HCT116 (cell line): ENCODE data around the gene CCDC120. TPM values are rescaled to one million over a fixed set of nuclear protein-coding genes. Genes with fewer than 3 reads are reported as not detected.

Experiments used
- ATAC-seq: fragments of 200-7000 bp; cut with Tn5 transposase; 2 replicates; pipeline ENCODE4 v1.9.1; 2020; ENCODE audit warnings: mild to moderate bottlenecking, moderate library complexity
- BruUV-seq: library from RNA; stranded (reverse); fragments of 400-500 nt; replicated peaks from 2 replicates; lab custom pipeline; 2021; lab: Mats Ljungman, UMichigan
- CTCF ChIA-PET: fragments of 300-600 bp; sonication (Branson Sonifier 250); formaldehyde crosslinking; loops from one replicate; lab custom pipeline; 2021; ENCODE audit warnings: antibody characterized with exemption; lab: Charles Lee
- POLR2A ChIA-PET: fragments of 300-600, 350-600 bp; sonication (Branson Sonifier 250); formaldehyde crosslinking; loops from one replicate; lab custom pipeline; 2021; ENCODE audit warnings: antibody characterized with exemption; lab: Charles Lee
- RAD21 ChIA-PET, 2 experiments: fragments of 300-600 bp; sonication (Branson Sonifier 250); formaldehyde crosslinking; loops; one replicate each; lab custom pipeline; 2023; ENCODE audit warnings: low total read pairs in 2 of 2; ENCODE audit not compliant: uncharacterized antibody in 2 of 2, unreplicated experiment in 2 of 2, low non-redundant PET in 1 of 2; lab: Charles Lee
- DNase-seq: peaks from one replicate; pipeline ENCODE4 v3.0.0-alpha.2; 2010; ENCODE audit warnings: low read depth, low spot score
- H2AFZ ChIP-seq: fragments of 200-600 bp; shearing (Covaris generic), sonication (generic); 2 replicates; pipeline ENCODE4 v1.6.1; 2017; ENCODE audit warnings: low read depth, mixed run types, mixed read lengths, antibody characterized with exemption, low read length; ENCODE audit not compliant: poor library complexity, severe bottlenecking
- H3K27ac ChIP-seq: 2 replicates; pipeline ENCODE4 v1.5.1; 2012; ENCODE audit warnings: low read depth, low read length
- H3K27me3 ChIP-seq: fragments of 200-600 bp; sonication (generic); 2 replicates; pipeline ENCODE4 v1.6.1; 2016; ENCODE audit warnings: mixed run types, low read length, mixed read lengths; ENCODE audit not compliant: insufficient read depth
- H3K36me3 ChIP-seq, 2 experiments: fragments of 200-500 bp in 1 of 2; fragments of 200-600 bp in 1 of 2; sonication (Bioruptor generic) in 1 of 2; sonication (generic) in 1 of 2; 2 replicates each; pipeline versions ENCODE4 v1.5.1 to v1.6.1; 2014 to 2016; ENCODE audit warnings: low read length in 2 of 2, inconsistent platforms in 1 of 2, mixed read lengths in 1 of 2, mixed run types in 1 of 2; ENCODE audit not compliant: insufficient read depth in 2 of 2, control insufficient read depth in 1 of 2
- H3K4me1 ChIP-seq, 2 experiments: fragments of 200-600 bp in 1 of 2; sonication (generic) in 1 of 2; 2 replicates each; pipeline versions ENCODE4 v1.5.1 to v1.6.1; 2012 to 2017; ENCODE audit warnings: low read length in 2 of 2, inconsistent platforms in 1 of 2, mild to moderate bottlenecking in 1 of 2, mixed read lengths in 1 of 2, mixed run types in 1 of 2, moderate library complexity in 1 of 2; ENCODE audit not compliant: insufficient read depth in 2 of 2, control insufficient read depth in 1 of 2
- H3K4me2 ChIP-seq: fragments of 200-600 bp; sonication (generic); 2 replicates; pipeline ENCODE4 v1.6.1; 2017; ENCODE audit warnings: mixed run types, low read length, mixed read lengths
- H3K4me3 ChIP-seq, 2 experiments: fragments of 200-600 bp in 1 of 2; sonication (generic) in 1 of 2; replicated peaks in 1 of 2; 2 replicates each; pipeline ENCODE4 v1.5.1; 2011 to 2016; ENCODE audit warnings: low read length in 2 of 2, control low read depth in 1 of 2, low read depth in 1 of 2, mild to moderate bottlenecking in 1 of 2, mixed read lengths in 1 of 2, mixed run types in 1 of 2
- H3K79me2 ChIP-seq: fragments of 200-600 bp; sonication (generic); 2 replicates; pipeline ENCODE4 v1.6.1; 2017; ENCODE audit warnings: mild to moderate bottlenecking, mixed run types, low read length, moderate library complexity, mixed read lengths; ENCODE audit not compliant: insufficient read depth
- H3K9ac ChIP-seq: fragments of 200-600 bp; sonication (generic); 2 replicates; pipeline ENCODE4 v1.6.1; 2016; ENCODE audit warnings: low read length, mixed read lengths
- H3K9me2 ChIP-seq: fragments of 200-600 bp; sonication (generic), shearing (Covaris generic); 2 replicates; pipeline ENCODE4 v1.6.1; 2017; ENCODE audit warnings: mixed run types, mild to moderate bottlenecking, moderate library complexity; ENCODE audit not compliant: insufficient read depth
- H3K9me3 ChIP-seq, 2 experiments: fragments of 200-500 bp in 1 of 2; fragments of 200-600 bp in 1 of 2; sonication (Bioruptor generic) in 1 of 2; sonication (generic) in 1 of 2; 2 replicates each; pipeline ENCODE4 v1.6.1; 2014 to 2017; ENCODE audit warnings: low read length in 2 of 2, mixed read lengths in 2 of 2, inconsistent platforms in 1 of 2, low read depth in 1 of 2, mild to moderate bottlenecking in 1 of 2, mixed run types in 1 of 2, moderate library complexity in 1 of 2; ENCODE audit not compliant: control insufficient read depth in 1 of 2, insufficient read depth in 1 of 2
- H4K20me1 ChIP-seq: fragments of 200-600 bp; sonication (generic), shearing (Covaris generic); 2 replicates; pipeline ENCODE4 v1.6.1; 2017; ENCODE audit warnings: mixed run types, mild to moderate bottlenecking, moderate library complexity; ENCODE audit not compliant: insufficient read depth
- CBX3 ChIP-seq: IDR thresholded peaks from 2 replicates; pipeline ENCODE4 v1.6.1; 2012; ENCODE audit warnings: low read depth
- FOSL1 ChIP-seq: IDR thresholded peaks from 2 replicates; pipeline ENCODE4 v1.6.1; 2012; ENCODE audit warnings: low read depth
- JUND ChIP-seq: IDR thresholded peaks from 2 replicates; pipeline ENCODE4 v1.6.1; 2012
- POLR2AphosphoS5 ChIP-seq: IDR thresholded peaks from 2 replicates; pipeline ENCODE4 v1.6.1; 2011; ENCODE audit warnings: mild to moderate bottlenecking, low read depth, low read length, moderate library complexity
- REST ChIP-seq: IDR thresholded peaks from 2 replicates; pipeline ENCODE4 v1.6.1; 2012; ENCODE audit warnings: low read depth
- SP1 ChIP-seq: IDR thresholded peaks from 2 replicates; pipeline ENCODE4 v1.6.1; 2012; ENCODE audit warnings: low read depth
- ZNF274 ChIP-seq: fragments of 200-500 bp; sonication (Bioruptor generic); IDR thresholded peaks from 2 replicates; pipeline ENCODE4 v1.6.1; 2014; ENCODE audit warnings: mild to moderate bottlenecking, low read depth, low read length, inconsistent platforms
- intact Hi-C: fragments of 100-400 bp; cut with micrococcal nuclease; formaldehyde crosslinking; loops from 2 replicates; pipeline ENCODE4 v1.10.0; 2022
- total RNA-seq: library from RNA; stranded (reverse); gene quantifications from one replicate; pipeline ENCODE4 v1.2.1, GENCODE V29; 2021; ENCODE audit not compliant: unreplicated experiment

The CCDC120 gene
- total RNA-seq, 1 experiment from 2014 or later, result 13.5 TPM

GRCh38 chrX:49039598-49040375 lies 19.0 kb upstream of the CCDC120 start:
- intact Hi-C loops, result loop anchor here (5.0 to 10.0 kb wide), 2 partner anchors 37 to 125 kb away; partner anchors contain the start of genes GRIPAP1 and MAGIX
- H3K27me3 ChIP-seq, result no peaks in the 10 kb centered on the region
- TF ChIP-seq ZNF274, result no peak
- no peak for TF ChIP-seq FOSL1
- TF ChIP-seq REST, result no peak
- TF ChIP-seq JUND, result no peak
- no peak for TF ChIP-seq CBX3
- TF ChIP-seq POLR2AphosphoS5, result no peak
- TF ChIP-seq SP1, result no peak
- TF ChIP-seq, all 23 proteins: peak for 0
- Histone ChIP-seq H3K79me2 (peaks cover 36% of the 10 kb centered on the region), H3K4me2 (peak overlapping the region; percentile 87), H3K27ac (peak overlapping the region; percentile 94), H4K20me1 (no peaks in the 10 kb centered on the region), H3K36me3 (peaks cover 4 to 5% of the 10 kb centered on the region in 2 experiments; a peak in 3 of 4 replicates), H3K4me1 (peaks cover 23 to 34% of the 10 kb centered on the region in 2 experiments), H3K9me3 (no peaks in the 10 kb centered on the region), H3K9me2 (no peaks in the 10 kb centered on the region), H3K9ac (peak overlapping the region; percentile 52), H3K4me3 (peak overlapping the region; percentile 29 to 35), H2AFZ (no peak overlapping the region)
- DNase-seq (peak; percentile 75), ATAC-seq (peak; percentile 49)
- ChIA-PET POLR2A (interaction anchor here (0.8 to 1.0 kb wide), 2 partner anchors 9 to 82 kb away, joined by 3 read pairs; no protein-coding TSS in a partner anchor), CTCF (no interaction called here), RAD21 (no interaction called here)
- no TSS peak for BruUV-seq
